H1 (cell line): Measurements from ENCODE around the gene PPP1R1A. TPM values are rescaled to one million over a fixed set of nuclear protein-coding genes. Genes with fewer than 3 reads are reported as not detected.

Source experiments
- CTCF ChIA-PET: fragments of 300-600 bp; sonication (Branson Sonifier 250); formaldehyde crosslinking; loops from one replicate; lab custom pipeline; 2021; ENCODE audit not compliant: partially characterized antibody; lab: Charles Lee
- POLR2A ChIA-PET: fragments of 300-600 bp; sonication (Branson Sonifier 250); formaldehyde crosslinking; loops from one replicate; lab custom pipeline; 2021; ENCODE audit warnings: inconsistent platforms; ENCODE audit not compliant: partially characterized antibody; lab: Charles Lee
- DNase-seq, 2 experiments: peaks; one replicate each; pipeline versions ENCODE4 v3.0.0 to v3.0.0-alpha.2; 2010 to 2022; ENCODE audit warnings: low spot score in 2 of 2, low read depth in 1 of 2, mixed read lengths in 1 of 2
- FAIRE-seq: peaks from 2 replicates; lab custom pipeline; 2011; peaks lifted over from hg19 to GRCh38; lab: Jason Lieb, UNC
- H2AFZ ChIP-seq: 2 replicates; pipeline ENCODE4 v1.8.1; 2012; ENCODE audit warnings: low read length, inconsistent platforms
- H2AK5ac ChIP-seq: 2 replicates; pipeline ENCODE4 v1.6.1; 2013; ENCODE audit warnings: low read depth, low read length
- H2BK120ac ChIP-seq: replicated peaks from 2 replicates; pipeline ENCODE3; 2013; ENCODE audit warnings: low read depth, low read length, inconsistent platforms
- H2BK12ac ChIP-seq: 2 replicates; pipeline ENCODE4 v1.6.1; 2013; ENCODE audit warnings: low read depth, low read length
- H2BK15ac ChIP-seq: 2 replicates; pipeline ENCODE4 v1.6.1; 2013; ENCODE audit warnings: low read length
- H2BK20ac ChIP-seq: 2 replicates; pipeline ENCODE4 v1.6.1; 2013; ENCODE audit warnings: low read length
- H2BK5ac ChIP-seq: 2 replicates; pipeline ENCODE4 v1.6.1; 2013; ENCODE audit warnings: low read depth, low read length
- H3K14ac ChIP-seq: 2 replicates; pipeline ENCODE4 v1.6.1; 2013; ENCODE audit warnings: inconsistent platforms; ENCODE audit not compliant: insufficient read length
- H3K18ac ChIP-seq: 2 replicates; pipeline ENCODE4 v1.6.1; 2013; ENCODE audit warnings: low read length; ENCODE audit errors: extremely low read depth
- H3K23ac ChIP-seq: 2 replicates; pipeline ENCODE4 v1.6.1; 2013; ENCODE audit warnings: inconsistent platforms; ENCODE audit not compliant: insufficient read length
- H3K23me2 ChIP-seq: 2 replicates; pipeline ENCODE4 v1.6.1; 2013; ENCODE audit warnings: low read depth, low read length
- H3K27ac ChIP-seq: 2 replicates; pipeline ENCODE4 v1.6.1; 2011; ENCODE audit warnings: low read depth, low read length, inconsistent platforms
- H3K27me3 ChIP-seq, 4 experiments: replicated peaks in 1 of 4; 1 replicate in 1 of 4; 2 replicates in 3 of 4; pipeline versions ENCODE4 v1.6.1 to v1.8.1; 2011 to 2013; ENCODE audit warnings: low read length in 3 of 4, mild to moderate bottlenecking in 3 of 4, inconsistent platforms in 2 of 4, mixed read lengths in 2 of 4, moderate library complexity in 1 of 4; ENCODE audit not compliant: control insufficient read depth in 3 of 4, insufficient read depth in 3 of 4; ENCODE audit errors: extremely low read depth in 1 of 4
- H3K36me3 ChIP-seq, 4 experiments: 2 replicates each; pipeline versions ENCODE4 v1.6.1 to v1.8.1; 2011 to 2013; ENCODE audit warnings: mild to moderate bottlenecking in 4 of 4, low read length in 3 of 4, moderate library complexity in 2 of 4, control low read depth in 1 of 4, inconsistent platforms in 1 of 4; ENCODE audit not compliant: insufficient read depth in 4 of 4, control insufficient read depth in 2 of 4
- H3K4ac ChIP-seq: replicated peaks from 2 replicates; pipeline ENCODE3; 2013; ENCODE audit warnings: low read length, low read depth, mixed read lengths, inconsistent platforms; ENCODE audit not compliant: insufficient read length
- H3K4me1 ChIP-seq, 4 experiments: replicated peaks in 1 of 4; 1 replicate in 1 of 4; 2 replicates in 3 of 4; pipeline versions ENCODE4 v1.6.1 to v1.8.1; 2011 to 2013; ENCODE audit warnings: low read length in 3 of 4, inconsistent platforms in 2 of 4, mixed read lengths in 1 of 4; ENCODE audit not compliant: insufficient read depth in 4 of 4, control insufficient read depth in 3 of 4
- H3K4me2 ChIP-seq, 2 experiments: 2 replicates each; pipeline versions ENCODE4 v1.6.1 to v1.8.1; 2011 to 2013; ENCODE audit warnings: low read depth in 2 of 2, low read length in 2 of 2, control low read depth in 1 of 2, inconsistent platforms in 1 of 2, mild to moderate bottlenecking in 1 of 2; ENCODE audit not compliant: insufficient read depth in 1 of 2
- H3K4me3 ChIP-seq, 4 experiments: fragments of 200-600, 300-600 bp in 1 of 4; sonication (generic), shearing (Covaris generic), sonication (Bioruptor Twin) in 1 of 4; 2 replicates each; pipeline versions ENCODE4 v1.5.1 to v1.8.1; 2011 to 2016; ENCODE audit warnings: low read length in 4 of 4, low read depth in 3 of 4, control low read depth in 2 of 4, inconsistent platforms in 2 of 4, mild to moderate bottlenecking in 2 of 4, mixed read lengths in 1 of 4, moderate library complexity in 1 of 4; ENCODE audit not compliant: insufficient read depth in 2 of 4; ENCODE audit errors: extremely low read depth in 1 of 4
- H3K56ac ChIP-seq: replicated peaks from 2 replicates; pipeline ENCODE3; 2013; ENCODE audit warnings: low read depth, mild to moderate bottlenecking, mixed read lengths, low read length, inconsistent platforms; ENCODE audit not compliant: insufficient read length
- H3K79me1 ChIP-seq: 2 replicates; pipeline ENCODE4 v1.6.1; 2013; ENCODE audit warnings: low read depth, low read length, control low read depth
- H3K79me2 ChIP-seq, 2 experiments: 2 replicates each; pipeline versions ENCODE4 v1.6.1 to v1.8.1; 2012 to 2013; ENCODE audit warnings: low read length in 2 of 2, mild to moderate bottlenecking in 2 of 2, inconsistent platforms in 1 of 2; ENCODE audit not compliant: insufficient read depth in 2 of 2, control insufficient read depth in 1 of 2
- H3K9ac ChIP-seq, 4 experiments: replicated peaks in 1 of 4; 1 replicate in 1 of 4; 2 replicates in 3 of 4; pipeline versions ENCODE4 v1.6.1 to v1.8.1; 2011 to 2013; ENCODE audit warnings: low read depth in 3 of 4, low read length in 3 of 4, control low read depth in 2 of 4, mild to moderate bottlenecking in 2 of 4, moderate library complexity in 2 of 4, inconsistent platforms in 1 of 4; ENCODE audit errors: extremely low read depth in 1 of 4
- H3K9me3 ChIP-seq, 2 experiments: 2 replicates each; pipeline versions ENCODE4 v1.6.1 to v1.8.1; 2012 to 2013; ENCODE audit warnings: mild to moderate bottlenecking in 2 of 2, moderate library complexity in 2 of 2, control low read depth in 1 of 2, inconsistent platforms in 1 of 2, low read depth in 1 of 2, low read length in 1 of 2, mixed read lengths in 1 of 2; ENCODE audit not compliant: insufficient read depth in 2 of 2
- H4K20me1 ChIP-seq, 2 experiments: replicated peaks in 1 of 2; 2 replicates each; pipeline versions ENCODE3 to v1.8.1; 2011 to 2013; ENCODE audit warnings: inconsistent platforms in 2 of 2, low read length in 2 of 2, mild to moderate bottlenecking in 1 of 2; ENCODE audit not compliant: insufficient read depth in 2 of 2, control insufficient read depth in 1 of 2
- H4K5ac ChIP-seq: 2 replicates; pipeline ENCODE4 v1.6.1; 2013; ENCODE audit warnings: low read length, low read depth, mixed read lengths, inconsistent platforms; ENCODE audit not compliant: insufficient read length
- H4K8ac ChIP-seq: 2 replicates; pipeline ENCODE4 v1.8.0; 2013; ENCODE audit warnings: mild to moderate bottlenecking, moderate library complexity, low read length, inconsistent platforms; ENCODE audit not compliant: insufficient read depth; ENCODE audit errors: extremely low read depth
- H4K91ac ChIP-seq: replicated peaks from 2 replicates; pipeline ENCODE3; 2013; ENCODE audit warnings: low read length, mixed read lengths, inconsistent platforms; ENCODE audit not compliant: insufficient read length
- BRCA1 ChIP-seq: IDR thresholded peaks from 2 replicates; pipeline ENCODE4 v1.6.1; 2012; ENCODE audit warnings: low read depth, low read length, improper control_type of control experiment
- CBX5 ChIP-seq: fragments of 300-800, 300-1000 bp; sonication (generic); IDR thresholded peaks from 2 replicates; pipeline ENCODE4 v1.7.1; 2016; ENCODE audit warnings: antibody characterized with exemption, low read length, low read depth
- EP300 ChIP-seq, 2 experiments: IDR thresholded peaks; 1 replicate in 1 of 2; 2 replicates in 1 of 2; pipeline ENCODE4 v1.6.1; 2011 to 2012; ENCODE audit warnings: low read depth in 2 of 2, low read length in 2 of 2, mild to moderate bottlenecking in 2 of 2, borderline replicate concordance in 1 of 2, inconsistent platforms in 1 of 2, moderate library complexity in 1 of 2
- HDAC2 ChIP-seq, 2 experiments: fragments of 300-600 bp in 1 of 2; sonication (generic) in 1 of 2; IDR thresholded peaks; 2 replicates each; pipeline ENCODE4 v1.6.1; 2011 to 2012; ENCODE audit warnings: low read depth in 2 of 2, low read length in 2 of 2, mild to moderate bottlenecking in 2 of 2, moderate library complexity in 2 of 2, borderline replicate concordance in 1 of 2, inconsistent platforms in 1 of 2
- NRF1 ChIP-seq: IDR thresholded peaks from 2 replicates; pipeline ENCODE4 v1.6.1; 2011; ENCODE audit warnings: mild to moderate bottlenecking, low read depth, low read length, improper control_type of control experiment
- PHF8 ChIP-seq: fragments of 200-600 bp; sonication (generic); conservative IDR thresholded peaks from 2 replicates; pipeline ENCODE4 v1.7.1; 2012; ENCODE audit warnings: low read depth, mild to moderate bottlenecking, inconsistent platforms, low read length, moderate library complexity
- RBBP5 ChIP-seq: IDR thresholded peaks from 2 replicates; pipeline ENCODE4 v1.7.1; 2012; ENCODE audit warnings: low read depth, mild to moderate bottlenecking, inconsistent platforms, low read length, moderate library complexity, borderline replicate concordance
- SP1 ChIP-seq: IDR thresholded peaks from 2 replicates; pipeline ENCODE4 v1.6.1; 2011; ENCODE audit warnings: low read depth, low read length
- SP2 ChIP-seq: IDR thresholded peaks from 2 replicates; pipeline ENCODE4 v1.6.1; 2012; ENCODE audit warnings: mild to moderate bottlenecking, low read length, inconsistent platforms
- TEAD4 ChIP-seq: IDR thresholded peaks from 2 replicates; pipeline ENCODE4 v1.6.1; 2012; ENCODE audit warnings: low read depth, low read length, inconsistent platforms, mixed read lengths
- polyA plus RNA-seq, 7 experiments: library from polyadenylated mRNA; depleted of rRNA in 3 of 7; stranded (reverse) in 5 of 7; unstranded in 2 of 7; fragments of >200 nt in 5 of 7; fragments of 200-250 nt in 2 of 7; gene quantifications; 1 replicate in 5 of 7; 2 replicates in 1 of 7; 4 replicates in 1 of 7; pipeline versions ENCODE4 v1.2.1 to v1.2.3, GENCODE V29; 2011 to 2013; ENCODE audit warnings: missing spikeins in 2 of 7, mixed read lengths in 2 of 7
- total RNA-seq: library from RNA; stranded (reverse); fragmentation: NEBNext Ultra II Directional; extraction: Animal tissue kit (Norgen Biotek cat#: 25700); gene quantifications from 2 replicates; pipeline ENCODE4 v1.2.1, GENCODE V29; 2021

PPP1R1A gene
- total and polyA plus RNA-seq, 2 of the 8 experiments (the other 6 are each of a cell fraction or from before 2014, with no cell fraction given), result 5.8 to 13.1 TPM

DNA sequence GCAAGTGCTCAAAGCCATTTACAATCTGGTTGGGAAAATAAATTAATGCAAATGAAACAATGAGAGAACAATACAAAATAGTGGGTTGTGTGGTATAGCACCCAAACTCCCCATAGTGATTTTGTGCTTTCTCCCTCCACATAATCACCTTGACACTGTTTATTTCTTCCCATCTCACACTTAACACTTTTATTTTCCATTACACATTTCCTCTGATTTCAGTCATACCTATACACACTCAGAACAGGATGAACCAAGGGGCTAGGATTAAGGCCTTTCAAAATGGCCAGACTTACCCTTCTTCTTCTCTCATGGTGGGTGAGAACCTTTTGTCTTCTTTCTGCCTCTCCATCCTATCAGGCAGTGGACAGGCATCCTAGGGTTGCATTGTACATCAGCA, 53.0 kb downstream of the PPP1R1A start:
- Histone ChIP-seq H3K4ac (no peak overlapping the region), H3K14ac (no peak overlapping the region), H3K23me2 (no peaks in the 10 kb centered on the region), H2BK120ac (no peak overlapping the region), H3K27me3 (no peaks in the 10 kb centered on the region; a peak in 3 of 7 replicates), H2BK15ac (no peak overlapping the region), H3K56ac (no peak overlapping the region), H2BK20ac (no peak overlapping the region), H4K91ac (no peak overlapping the region), H3K36me3 (no peaks in the 10 kb centered on the region), H3K27ac (no peak overlapping the region), H3K9me3 (no peaks in the 10 kb centered on the region), H3K18ac (no peak overlapping the region), H3K4me2 (no peak overlapping the region), H3K4me3 (no peak overlapping the region), H3K23ac (no peak overlapping the region), H4K5ac (no peak overlapping the region), H4K8ac (no peak overlapping the region), H3K9ac (no peak overlapping the region), H2BK5ac (no peak overlapping the region), H3K79me2 (no peaks in the 10 kb centered on the region), H2AK5ac (no peak overlapping the region), H2AFZ (no peak overlapping the region), H3K79me1 (no peaks in the 10 kb centered on the region), H2BK12ac (no peak overlapping the region), H3K4me1 (peaks cover 0 to under 1% (median 0%) of the 10 kb centered on the region in 4 experiments; a peak in 1 of 7 replicates), H4K20me1 (peaks cover 0 to 2% of the 10 kb centered on the region in 2 experiments)
- no peak for FAIRE-seq
- ChIA-PET CTCF (interaction anchor here (0.7 to 1.9 kb wide), 4 partner anchors 31 to 97 kb away, joined by 5 to 6 read pairs (median 5); no protein-coding TSS in a partner anchor), POLR2A (no interaction called here)
- no peak for TF ChIP-seq HDAC2 (IDR thresholded peaks at IDR 0.05; ENCODE audit: borderline replicate concordance in 1 of 2, low read depth in 2 of 2, low read length in 2 of 2)
- no peak for TF ChIP-seq RBBP5
- TF ChIP-seq SP2, result no peak
- no peak for TF ChIP-seq CBX5
- no peak for TF ChIP-seq SP1
- no peak for TF ChIP-seq BRCA1
- no peak for TF ChIP-seq PHF8
- no peak for TF ChIP-seq NRF1
- no peak for TF ChIP-seq EP300 (IDR thresholded peaks at IDR 0.05; ENCODE audit: borderline replicate concordance in 1 of 2, low read depth in 2 of 2, low read length in 2 of 2)
- TF ChIP-seq TEAD4, result no peak
- no peak for DNase-seq
